Cardiac muscle cell (in vitro differentiated cells and primary cell): ENCODE measurements around the gene FBXW5. TPM values are rescaled to one million over a fixed set of nuclear protein-coding genes. Genes with fewer than 3 reads are reported as not detected.

Source experiments
- DNase-seq, 2 donors: peaks; one replicate each; pipeline versions ENCODE4 v3.0.0 to v3.0.0-alpha.2; 2010 to 2017; ENCODE audit warnings: low read depth in 1 of 2, low spot score in 1 of 2
- H3K27ac ChIP-seq: fragments of 200-600 bp; sonication (generic); 2 replicates; pipeline ENCODE4 v1.5.1; 2016
- H3K27me3 ChIP-seq: fragments of 200-600 bp; sonication (generic); 2 replicates; pipeline ENCODE4 v1.6.0; 2016; ENCODE audit warnings: control low read depth
- H3K36me3 ChIP-seq: fragments of 200-600 bp; sonication (generic); 2 replicates; pipeline ENCODE4 v1.5.1; 2016; ENCODE audit warnings: control low read depth
- H3K4me1 ChIP-seq: fragments of 200-600 bp; sonication (generic); 2 replicates; pipeline ENCODE4 v1.8.1; 2017; ENCODE audit warnings: low read depth, mild to moderate bottlenecking, mixed run types
- H3K4me3 ChIP-seq: fragments of 200-600 bp; sonication (generic); 2 replicates; pipeline ENCODE4 v1.5.1; 2016; ENCODE audit warnings: mild to moderate bottlenecking
- H3K9me3 ChIP-seq: fragments of 200-600 bp; sonication (generic); 2 replicates; pipeline ENCODE4 v1.5.1; 2017; ENCODE audit warnings: low read depth, mild to moderate bottlenecking, control low read depth
- CTCF ChIP-seq: IDR thresholded peaks from 2 replicates; pipeline ENCODE4 v1.5.1; 2012; ENCODE audit warnings: low read depth, mild to moderate bottlenecking, low read length
- polyA plus RNA-seq: library from polyadenylated mRNA; unstranded; fragments of >200 nt; fragmentation: Nextera tagmentation; extraction: Ambion mirVana; gene quantifications from 2 replicates; pipeline ENCODE4 v1.2.1, GENCODE V29; 2016
- total RNA-seq: library from RNA; depleted of rRNA; stranded (reverse); fragments of >200 nt; gene quantifications from 2 replicates; pipeline ENCODE4 v1.2.3, GENCODE V29; 2016

Gene FBXW5
- total and polyA plus RNA-seq, 2 experiments from 2014 or later = 119 to 188 TPM

GRCh38 chr9:136955202-136955942 lies 10.8 kb upstream of the FBXW5 start:
- Histone ChIP-seq H3K27me3 (no peaks in the 10 kb centered on the region), H3K36me3 (no peaks in the 10 kb centered on the region), H3K27ac (no peak overlapping the region), H3K4me3 (no peak overlapping the region), H3K4me1 (peaks cover 7% of the 10 kb centered on the region), H3K9me3 (no peaks in the 10 kb centered on the region)
- no peak for TF ChIP-seq CTCF
- DNase-seq = no peak

- no peak overlapping the region for H3K4me3 ChIP-seq
These were observed 9.9 kb upstream of the FBXW5 start for GRCh38 chr9:136954270-136955083.

GRCh38 chr9:136953771-136954269 lies 9.3 kb upstream of the FBXW5 start:
- Histone ChIP-seq H3K4me1 (peaks cover 15% of the 10 kb centered on the region), H3K9me3 (no peaks in the 10 kb centered on the region), H3K27me3 (no peaks in the 10 kb centered on the region), H3K36me3 (no peaks in the 10 kb centered on the region), H3K27ac (no peak overlapping the region), H3K4me3 (no peak overlapping the region)
- no peak for TF ChIP-seq CTCF
- no peak for DNase-seq

More at GRCh38 chr9:136954270-136955083, 9.9 kb upstream of the FBXW5 start:
- H3K36me3 ChIP-seq = no peaks in the 10 kb centered on the region
- peaks cover 10% of the 10 kb centered on the region for H3K4me1 ChIP-seq
- no peaks in the 10 kb centered on the region for H3K27me3 ChIP-seq
- no peak overlapping the region for H3K27ac ChIP-seq
- no peak for TF ChIP-seq CTCF
- no peaks in the 10 kb centered on the region for H3K9me3 ChIP-seq
- DNase-seq = no peak

GRCh38 chr9:136952876-136953770 lies 8.6 kb upstream of the FBXW5 start:
- peaks cover 17% of the 10 kb centered on the region for H3K4me1 ChIP-seq
- H3K27me3 ChIP-seq = no peaks in the 10 kb centered on the region
- no peak for DNase-seq
- peak overlapping the region; percentile 43 for H3K27ac ChIP-seq
- H3K36me3 ChIP-seq = no peaks in the 10 kb centered on the region
- no peak for TF ChIP-seq CTCF
- H3K4me3 ChIP-seq = no peak overlapping the region
- no peaks in the 10 kb centered on the region for H3K9me3 ChIP-seq

GRCh38 chr9:136952321-136952850 lies 7.8 kb upstream of the FBXW5 start:
- Histone ChIP-seq H3K36me3 (no peaks in the 10 kb centered on the region), H3K27ac (peak overlapping the region; percentile 43), H3K9me3 (no peaks in the 10 kb centered on the region), H3K4me1 (peaks cover 17% of the 10 kb centered on the region), H3K27me3 (no peaks in the 10 kb centered on the region), H3K4me3 (no peak overlapping the region)
- DNase-seq = no peak
- no peak for TF ChIP-seq CTCF
